Measurements from ENCODE around the gene GPR61. TPM values are rescaled to one million over a fixed set of nuclear protein-coding genes. Genes with fewer than 3 reads are reported as not detected.

The GPR61 gene
- under 1 TPM; 0.29 to 0.50 TPM for total RNA-seq

GRCh38 chr1:109539676-109540075 is at the start of gene GPR61:
GPR61 (plus strand) TSS chr1:109539872; CDS start chr1:109543023, 3,151 bp downstream.

GRCh38 chr1:109493805-109494539 is 45.7 kb upstream of the GPR61 start, which contains the start of gene CYB561D1:
CYB561D1 (plus strand) TSS chr1:109494094; CDS start chr1:109494140, 46 bp downstream.

GRCh38 chr1:109509176-109510134 is 30.2 kb upstream of the GPR61 start, which contains the start of gene AMIGO1:
AMIGO1 (minus strand) TSS chr1:109509727; CDS start chr1:109508912, 815 bp downstream.

GRCh38 chr1:109548321-109549267 is 8.9 kb downstream of the GPR61 start, which contains the start of gene GNAI3:
GNAI3 (plus strand) TSS chr1:109548615; CDS start chr1:109548721, 106 bp downstream.

Other genes starting within 250 kb of the GPR61 start
- gene MYBPHL, start 232.9 kb upstream of the GPR61 start, total RNA-seq: not detected
- gene SORT1, start 142.0 kb upstream of the GPR61 start, total RNA-seq: 1 to 10 TPM; 3.5 to 3.9 TPM
- 100 to 1,000 TPM; 138 TPM for gene PSMA5, start 113.4 kb upstream of the GPR61 start, total RNA-seq
- not detected for gene SYPL2, start 73.3 kb upstream of the GPR61 start, total RNA-seq
- 10 to 100 TPM; 10.7 to 12.7 TPM for gene ATXN7L2, start 56.0 kb upstream of the GPR61 start, total RNA-seq
- gene CYB561D1, start 45.8 kb upstream of the GPR61 start, total RNA-seq: 10 to 100 TPM; 23.6 to 28.9 TPM
- 1 to 10 TPM; 7.0 to 7.3 TPM for gene AMIGO1, start 30.1 kb upstream of the GPR61 start, total RNA-seq
- 1 to 10 TPM; 9.3 to 9.7 TPM for gene GNAI3, start 8.7 kb downstream of the GPR61 start, total RNA-seq
- gene GNAT2, start 79.7 kb downstream of the GPR61 start, total RNA-seq: not detected
- gene AMPD2, start 80.0 kb downstream of the GPR61 start, total RNA-seq: 100 to 1,000 TPM; 112 to 117 TPM
- 10 to 100 TPM; 14.4 to 14.6 TPM for gene GSTM4, start 116.2 kb downstream of the GPR61 start, total RNA-seq
- 10 to 100 TPM; 20.9 to 22.6 TPM for gene GSTM2, start 128.2 kb downstream of the GPR61 start, total RNA-seq
- gene GSTM1, start 147.9 kb downstream of the GPR61 start, total RNA-seq: under 1 TPM in 1 of 2 experiments, not detected in 1; 0.24 TPM
- gene GSTM5, start 172.4 kb downstream of the GPR61 start, total RNA-seq: not detected
- under 1 TPM; 0.31 to 0.71 TPM for gene GSTM3, start 201.2 kb downstream of the GPR61 start, total RNA-seq
- not detected for gene EPS8L3, start 224.1 kb downstream of the GPR61 start, total RNA-seq